ENCODE results near the gene NEGR1.

The NEGR1 gene

GRCh38 chr1:71850515-71850914, 431.8 kb downstream of the NEGR1 start:
- no peak for DNase-seq (ENCODE audit: low read depth)

- DNase-seq (ENCODE audit: low read depth), result no peak
Observed at GRCh38 chr1:71843012-71843411, 439.3 kb downstream of the NEGR1 start.

GRCh38 chr1:71839876-71840275, 442.5 kb downstream of the NEGR1 start:
- DNase-seq (ENCODE audit: low read depth), result no peak

DNA sequence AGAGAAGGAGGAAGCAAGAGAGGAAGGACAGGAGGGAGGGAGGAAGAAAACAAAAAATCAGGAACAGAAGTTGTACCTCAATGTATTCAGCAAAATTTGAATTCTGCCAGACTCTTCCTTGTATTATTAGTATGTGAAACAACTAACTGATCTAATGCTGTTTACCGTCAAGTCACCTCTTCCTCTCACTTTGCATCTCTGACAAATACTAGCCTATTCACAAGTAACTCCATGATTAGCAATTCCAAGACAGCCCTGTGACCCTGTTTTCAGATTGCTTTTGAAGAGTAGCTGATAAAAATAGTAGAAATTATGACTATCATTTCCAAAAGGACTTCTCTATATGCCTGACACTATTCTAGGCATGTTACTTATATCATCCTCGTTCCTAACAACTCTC, 445.4 kb downstream of the NEGR1 start:
- DNase-seq (ENCODE audit: low read depth), result no peak

GRCh38 chr1:71835442-71835813, 446.9 kb downstream of the NEGR1 start:
- DNase-seq (ENCODE audit: low read depth), result no peak

DNA sequence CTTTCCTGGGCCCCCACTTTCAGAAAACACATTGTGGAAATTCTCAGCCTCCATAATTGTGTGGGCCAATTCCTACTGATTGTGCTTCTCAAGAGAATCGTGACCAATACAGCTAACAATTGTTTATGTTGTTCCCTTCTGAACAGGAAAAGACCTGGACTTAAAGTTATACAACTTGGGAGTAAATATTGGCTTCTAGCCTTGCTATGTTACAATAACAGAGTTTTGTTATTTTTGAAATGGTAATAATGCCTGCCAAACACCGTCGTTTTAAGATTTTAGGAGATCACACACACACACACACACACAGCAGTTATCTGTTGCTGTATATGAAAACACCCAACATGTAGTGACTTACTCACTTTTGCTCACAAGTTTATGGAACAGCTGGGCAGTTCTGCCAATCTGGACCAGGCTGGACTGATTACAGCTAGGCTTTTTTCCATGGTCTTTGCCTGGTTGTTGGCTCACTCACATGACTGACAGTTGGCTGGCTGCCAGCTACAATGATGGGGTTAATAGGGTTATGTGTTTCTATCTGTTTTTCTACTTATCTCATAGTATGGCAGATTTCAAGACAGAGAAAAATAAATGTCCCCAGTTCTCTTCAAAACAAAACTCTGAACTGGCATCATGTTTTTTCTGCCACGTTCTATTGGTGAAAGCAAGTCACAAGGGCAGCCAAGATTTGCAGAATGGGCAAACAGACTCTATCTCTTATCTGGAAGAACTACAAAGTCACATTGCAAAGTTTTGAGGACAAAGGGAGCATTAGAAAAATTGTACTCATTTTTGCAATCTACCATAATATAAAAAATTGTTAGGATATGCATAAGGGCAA, 447.5 kb downstream of the NEGR1 start:
- DNase-seq (ENCODE audit: low read depth), result no peak

- DNase-seq (ENCODE audit: low read depth), result no peak
Observed at GRCh38 chr1:71831646-71832045, 450.7 kb downstream of the NEGR1 start.

DNA sequence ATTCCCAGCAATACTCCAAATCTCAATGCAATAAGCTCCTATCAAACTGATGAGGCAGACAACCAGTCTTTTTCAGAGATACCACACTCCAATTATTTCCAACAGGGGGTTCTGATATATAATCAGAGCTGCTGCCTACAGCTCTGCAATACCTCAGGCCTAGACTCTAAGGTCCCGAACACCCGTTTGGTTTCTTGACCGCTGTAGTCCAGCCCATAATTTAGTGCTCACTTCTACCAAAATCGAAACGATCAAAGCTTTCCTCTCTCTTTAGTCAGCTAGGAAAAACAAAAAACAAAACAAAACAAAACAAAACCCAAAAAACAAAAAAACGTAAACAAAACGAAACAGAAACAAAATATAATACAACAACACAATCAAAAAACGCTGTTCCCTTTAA, 453.0 kb downstream of the NEGR1 start:
- DNase-seq (ENCODE audit: low read depth), result no peak

- DNase-seq (ENCODE audit: low read depth), result no peak
Observed at GRCh38 chr1:71828431-71829012, 453.8 kb downstream of the NEGR1 start.

- no peak for DNase-seq (ENCODE audit: low read depth)
Observed at GRCh38 chr1:71823708-71824305, 458.5 kb downstream of the NEGR1 start.

GRCh38 chr1:71817028-71817427, 465.3 kb downstream of the NEGR1 start:
- no peak for DNase-seq (ENCODE audit: low read depth)

DNA sequence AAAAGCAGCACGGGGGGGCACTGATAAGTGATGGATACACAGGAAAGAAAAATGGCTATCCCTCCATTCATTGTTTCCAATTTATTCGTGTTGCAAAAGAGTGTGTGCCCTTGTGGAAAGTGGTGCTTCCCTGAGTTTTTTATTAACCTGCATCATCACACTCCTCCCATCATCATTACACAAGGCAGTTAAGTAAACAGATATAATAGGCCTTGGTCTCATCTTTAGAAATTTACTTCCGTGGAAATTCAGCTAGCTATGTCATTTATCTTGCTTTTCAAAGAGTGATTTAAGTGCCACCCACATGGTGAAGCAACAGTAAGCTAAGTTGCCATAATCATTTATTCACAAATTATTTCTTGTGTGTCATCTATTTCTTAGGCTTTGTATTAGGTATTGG, 473.3 kb downstream of the NEGR1 start:
- no peak for DNase-seq (ENCODE audit: low read depth)

DNA sequence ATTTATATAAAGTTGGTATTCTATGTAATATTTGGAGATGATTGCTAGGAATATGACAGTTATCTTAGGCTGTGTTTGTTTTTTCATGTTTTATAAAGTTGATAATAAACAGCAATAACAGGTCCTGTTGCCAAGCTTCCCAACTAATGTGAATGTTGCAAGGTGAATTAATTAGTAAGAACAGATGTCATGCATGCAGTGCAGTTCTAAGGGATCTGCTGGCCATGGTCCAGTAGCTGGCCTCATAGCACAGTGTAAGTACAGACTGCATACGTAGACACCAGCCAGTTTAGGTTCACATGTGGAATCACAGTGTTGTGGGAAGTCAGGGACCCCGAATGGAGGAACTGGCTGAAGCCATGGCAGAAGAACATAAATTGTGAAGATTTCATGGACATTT, 478.2 kb downstream of the NEGR1 start:
- DNase-seq (ENCODE audit: low read depth), result no peak

- DNase-seq (ENCODE audit: low read depth), result no peak
Observed at GRCh38 chr1:71796006-71796405, 486.3 kb downstream of the NEGR1 start.

- no peak for DNase-seq (ENCODE audit: low read depth)
Observed at GRCh38 chr1:71792264-71792663, 490.1 kb downstream of the NEGR1 start.

- no peak for DNase-seq (ENCODE audit: low read depth)
Observed at GRCh38 chr1:71788113-71788512, 494.2 kb downstream of the NEGR1 start.

DNA sequence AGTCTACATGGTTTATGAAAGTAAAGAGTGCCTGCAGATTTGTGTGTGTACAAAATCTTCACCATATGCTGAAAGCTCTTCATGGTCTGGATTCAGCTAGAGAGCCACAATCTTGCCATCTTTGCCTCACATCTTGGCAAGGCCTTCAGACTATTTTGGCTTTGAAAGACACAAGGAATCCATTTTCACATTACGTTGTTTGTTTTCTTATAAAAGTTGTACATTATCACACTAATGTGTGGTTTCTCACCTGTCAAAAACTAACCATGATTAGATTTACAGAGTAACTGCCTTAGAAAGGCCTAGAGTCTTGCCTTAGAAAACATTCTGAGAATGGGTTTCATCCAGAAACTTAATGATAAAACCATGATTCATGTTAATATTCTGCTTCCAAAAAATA, 494.6 kb downstream of the NEGR1 start:
- DNase-seq (ENCODE audit: low read depth), result no peak

DNA sequence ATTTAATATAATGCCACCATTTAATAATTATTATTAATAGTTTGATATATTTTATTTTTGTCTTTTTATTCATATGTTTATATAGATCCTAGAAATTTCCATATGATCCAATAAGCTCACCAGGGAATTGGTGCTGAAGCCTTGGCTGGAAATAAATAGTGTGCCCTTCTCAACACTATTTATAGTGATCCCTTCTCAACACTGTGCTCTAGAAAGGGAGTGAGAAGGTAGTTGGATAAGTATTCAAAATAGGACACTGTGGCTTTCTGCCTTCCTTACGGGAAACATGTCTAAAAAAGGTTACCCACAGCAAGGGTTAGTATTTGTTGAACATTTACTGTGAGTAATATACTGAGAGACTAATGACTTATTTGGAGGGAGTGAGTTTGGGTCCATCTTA, 496.1 kb downstream of the NEGR1 start:
- DNase-seq (ENCODE audit: low read depth), result no peak

DNA sequence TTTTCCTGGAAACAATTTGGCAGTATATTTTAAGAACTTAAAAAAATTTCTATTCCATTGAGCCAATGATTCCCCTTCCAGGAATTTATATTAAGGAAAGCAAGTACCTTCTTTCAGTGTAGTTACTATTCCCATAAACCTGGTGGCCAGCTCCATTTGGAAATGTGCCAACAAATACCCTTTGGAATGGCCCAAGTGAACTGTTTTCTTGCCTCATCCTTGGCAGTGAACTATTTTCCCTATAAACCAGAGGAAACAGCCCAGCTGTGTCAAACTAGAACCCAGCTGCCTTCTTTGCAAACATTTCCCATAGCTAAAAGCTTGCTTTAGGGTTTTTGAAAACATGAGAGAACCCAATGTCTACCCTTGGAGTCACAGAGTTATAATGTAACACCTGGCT, 496.9 kb downstream of the NEGR1 start:
- no peak for DNase-seq (ENCODE audit: low read depth)

- no peak for DNase-seq (ENCODE audit: low read depth)
Observed at GRCh38 chr1:71785000-71785399, 497.3 kb downstream of the NEGR1 start.

- no peak for DNase-seq (ENCODE audit: low read depth)
Observed at GRCh38 chr1:71784241-71784640, 498.1 kb downstream of the NEGR1 start.

- no peak for DNase-seq (ENCODE audit: low read depth)
Observed at GRCh38 chr1:71783071-71783470, 499.3 kb downstream of the NEGR1 start.

GRCh38 chr1:71781450-71781849, 500.9 kb downstream of the NEGR1 start:
- DNase-seq (ENCODE audit: low read depth), result no peak

DNA sequence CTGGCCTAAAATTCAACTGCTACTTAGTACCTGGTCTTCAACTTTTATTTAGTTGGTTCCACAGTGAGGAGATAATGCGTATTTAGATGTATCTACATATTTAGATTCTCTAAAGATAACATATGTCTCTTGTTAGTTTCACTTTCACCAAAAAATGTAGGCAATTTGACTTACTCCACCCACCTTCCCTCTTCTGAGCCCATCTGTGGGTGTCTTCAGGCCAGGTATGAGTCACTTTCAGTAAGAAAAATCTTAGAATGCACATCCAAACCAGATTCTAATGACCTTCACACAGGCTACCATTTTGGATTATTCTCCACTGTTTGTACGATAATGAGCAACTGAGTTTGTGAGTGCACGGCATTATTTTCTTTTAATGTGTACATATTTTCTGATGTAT, 501.7 kb downstream of the NEGR1 start:
- DNase-seq (ENCODE audit: low read depth), result no peak
